Smooth muscle cell (in vitro differentiated cells): Measurements from ENCODE around the gene ANKRD44. TPM values are rescaled to one million over a fixed set of nuclear protein-coding genes. Genes with fewer than 3 reads are reported as not detected.
A peak's percentile ranks its signal among the peaks of the same experiment; 100 is the strongest.

ENCODE experiments used
- DNase-seq: peaks from one replicate; lab custom pipeline; 2025; ENCODE audit not compliant: unreplicated experiment; lab: John Stamatoyannopoulos, UW
- H2AFZ ChIP-seq: fragments of 200-600 bp; sonication (generic); 2 replicates; pipeline ENCODE4 v1.6.0; 2016; ENCODE audit warnings: antibody characterized with exemption, low read depth, mild to moderate bottlenecking
- H3F3A ChIP-seq: fragments of 200-600 bp; sonication (generic); 2 replicates; pipeline ENCODE4 v1.6.0; 2017; ENCODE audit warnings: antibody characterized with exemption, low read depth
- H3K27ac ChIP-seq: fragments of 200-600 bp; sonication (generic); 2 replicates; pipeline ENCODE4 v1.5.1; 2016; ENCODE audit warnings: low read depth, mild to moderate bottlenecking
- H3K27me3 ChIP-seq: fragments of 200-600 bp; sonication (generic); 2 replicates; pipeline ENCODE4 v1.6.1; 2016; ENCODE audit warnings: low read depth, mild to moderate bottlenecking
- H3K36me3 ChIP-seq: fragments of 200-600 bp; sonication (generic); 2 replicates; pipeline ENCODE4 v1.5.1; 2016; ENCODE audit warnings: low read depth
- H3K4me1 ChIP-seq: fragments of 200-600 bp; sonication (generic); 2 replicates; pipeline ENCODE4 v1.5.1; 2016; ENCODE audit warnings: low read depth
- H3K4me2 ChIP-seq: fragments of 200-600 bp; sonication (generic); 2 replicates; pipeline ENCODE4 v1.6.0; 2016; ENCODE audit warnings: mild to moderate bottlenecking
- H3K4me3 ChIP-seq: fragments of 200-600 bp; sonication (generic); 2 replicates; pipeline ENCODE4 v1.5.1; 2016; ENCODE audit warnings: mild to moderate bottlenecking
- H3K79me2 ChIP-seq: fragments of 200-600 bp; sonication (generic); 2 replicates; pipeline ENCODE4 v1.6.0; 2016; ENCODE audit warnings: low read depth, mild to moderate bottlenecking
- H3K9ac ChIP-seq: fragments of 200-600 bp; sonication (generic); 2 replicates; pipeline ENCODE4 v1.6.0; 2016; ENCODE audit warnings: low read depth
- H3K9me3 ChIP-seq: fragments of 200-600 bp; sonication (generic); replicated peaks from 2 replicates; pipeline ENCODE4 v1.5.1; 2016; ENCODE audit warnings: low read depth
- H4K20me1 ChIP-seq: fragments of 200-600 bp; sonication (generic); 2 replicates; pipeline ENCODE4 v1.6.0; 2016; ENCODE audit warnings: low read depth
- CTCF ChIP-seq: fragments of 200-600 bp; sonication (generic); IDR thresholded peaks from 2 replicates; pipeline ENCODE4 v1.5.1; 2017; ENCODE audit warnings: borderline replicate concordance, mild to moderate bottlenecking, antibody characterized with exemption; ENCODE audit not compliant: insufficient read depth, poor library complexity, severe bottlenecking
- WGBS: methylation state at CpG from one replicate; pipeline ENCODE4 v1.1.7; 2016; ENCODE audit warnings: low lambda C conversion rate; 5-methylcytosine and 5-hydroxymethylcytosine counted together
- polyA plus RNA-seq: library from polyadenylated mRNA; unstranded; fragments of >200 nt; fragmentation: Nextera tagmentation; extraction: Ambion mirVana; gene quantifications from 2 replicates; pipeline ENCODE4 v1.2.1, GENCODE V29; 2016
- total RNA-seq: library from RNA; depleted of rRNA; stranded (reverse); fragments of >200 nt; gene quantifications from 2 replicates; pipeline ENCODE4 v1.2.3, GENCODE V29; 2014

ANKRD44 gene
- total and polyA plus RNA-seq, 2 experiments from 2014 or later = 3.6 to 5.5 TPM

- no peaks in the 10 kb centered on the region for H4K20me1 ChIP-seq
- WGBS = 85% methylated on average over 5 of the region's 5 CpGs
Measured at GRCh38 chr2:197356136-197356535, 45.6 kb upstream of the ANKRD44 start.

GRCh38 chr2:197354169-197354558, 43.6 kb upstream of the ANKRD44 start:
- H3K4me2 ChIP-seq = no peak overlapping the region
- H4K20me1 ChIP-seq = no peaks in the 10 kb centered on the region
- no peaks in the 10 kb centered on the region for H3F3A ChIP-seq
- H3K27me3 ChIP-seq = no peaks in the 10 kb centered on the region
- no peaks in the 10 kb centered on the region for H3K9me3 ChIP-seq
- no peak overlapping the region for H3K4me3 ChIP-seq
- no peak for DNase-seq
- no peak overlapping the region for H3K9ac ChIP-seq
- 93% methylated on average over 4 of the region's 4 CpGs for WGBS
- H3K4me1 ChIP-seq = no peaks in the 10 kb centered on the region
- no peaks in the 10 kb centered on the region for H3K79me2 ChIP-seq
- H2AFZ ChIP-seq = no peak overlapping the region
- H3K36me3 ChIP-seq = no peaks in the 10 kb centered on the region
- no peak for TF ChIP-seq CTCF
- H3K27ac ChIP-seq = no peak overlapping the region

More at GRCh38 chr2:197356136-197356535, 45.6 kb upstream of the ANKRD44 start:
- no peak overlapping the region for H3K4me2 ChIP-seq
- H3K4me3 ChIP-seq = no peak overlapping the region
- H2AFZ ChIP-seq = no peak overlapping the region
- H3F3A ChIP-seq = no peaks in the 10 kb centered on the region
- TF ChIP-seq CTCF = peak; percentile 27
- H3K27me3 ChIP-seq = no peaks in the 10 kb centered on the region
- no peaks in the 10 kb centered on the region for H3K36me3 ChIP-seq
- H3K9me3 ChIP-seq = no peaks in the 10 kb centered on the region
- no peak for DNase-seq
- H3K79me2 ChIP-seq = no peaks in the 10 kb centered on the region
- H3K4me1 ChIP-seq = no peaks in the 10 kb centered on the region
- no peak overlapping the region for H3K27ac ChIP-seq
- no peak overlapping the region for H3K9ac ChIP-seq

DNA sequence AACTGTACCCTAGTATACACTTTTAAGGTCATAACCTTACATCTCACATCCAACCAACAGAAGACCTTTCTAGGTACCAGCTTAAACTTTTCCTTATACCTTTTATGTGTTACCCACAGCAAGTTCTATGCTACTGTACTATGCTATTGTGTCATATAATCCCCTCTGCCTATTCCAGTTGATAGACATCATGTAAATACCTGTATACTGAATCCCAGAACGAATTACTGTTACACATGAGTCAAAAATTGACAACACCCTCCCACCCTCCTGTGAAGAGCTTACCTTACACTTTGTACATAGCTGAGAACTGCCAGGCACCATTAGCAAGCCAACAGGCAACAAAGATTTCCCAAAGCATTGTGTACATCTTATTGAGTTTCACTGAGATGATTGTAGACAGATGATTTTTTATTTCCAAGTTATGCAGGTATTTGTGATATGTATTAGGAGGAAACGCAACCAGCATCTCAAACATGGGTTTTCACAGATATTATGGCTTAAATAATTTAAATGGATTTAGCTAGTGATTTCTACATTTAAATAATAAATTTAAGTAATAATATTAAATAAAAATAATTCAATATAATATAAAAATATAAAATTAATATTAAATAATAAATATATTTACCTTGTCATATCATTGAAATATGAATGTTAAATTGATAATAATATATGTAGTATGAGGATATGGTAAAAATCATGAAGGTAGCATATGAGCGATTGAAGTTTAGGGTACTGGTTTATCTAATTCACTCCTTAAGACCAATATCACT, 43.0 kb upstream of the ANKRD44 start:
- Histone ChIP-seq H3K27me3 (no peaks in the 10 kb centered on the region), H3K4me3 (no peak overlapping the region), H3K9me3 (no peaks in the 10 kb centered on the region), H3K9ac (no peak overlapping the region), H2AFZ (no peak overlapping the region), H4K20me1 (no peaks in the 10 kb centered on the region), H3K27ac (no peak overlapping the region), H3K4me2 (no peak overlapping the region), H3K4me1 (no peaks in the 10 kb centered on the region), H3K36me3 (no peaks in the 10 kb centered on the region), H3K79me2 (no peaks in the 10 kb centered on the region), H3F3A (no peaks in the 10 kb centered on the region)
- no peak for DNase-seq
- TF ChIP-seq CTCF = no peak
- 74% methylated on average over 3 of the region's 3 CpGs for WGBS

- TF ChIP-seq CTCF = no peak
- no peak overlapping the region for H3K4me2 ChIP-seq
- no peaks in the 10 kb centered on the region for H3K4me1 ChIP-seq
- H3K36me3 ChIP-seq = no peaks in the 10 kb centered on the region
- no peaks in the 10 kb centered on the region for H3K79me2 ChIP-seq
- no peaks in the 10 kb centered on the region for H3F3A ChIP-seq
- no peak overlapping the region for H3K4me3 ChIP-seq
- H2AFZ ChIP-seq = no peak overlapping the region
- 100% methylated on average over 2 of the region's 2 CpGs for WGBS
- H3K27ac ChIP-seq = no peak overlapping the region
- no peak for DNase-seq
- no peaks in the 10 kb centered on the region for H4K20me1 ChIP-seq
- no peaks in the 10 kb centered on the region for H3K27me3 ChIP-seq
- H3K9me3 ChIP-seq = no peaks in the 10 kb centered on the region
- no peak overlapping the region for H3K9ac ChIP-seq
Measured at GRCh38 chr2:197349699-197350098, 39.1 kb upstream of the ANKRD44 start.
